Esophagus mucosa (tissue), 1 donor: Measurements from ENCODE around the gene STT3B. TPM values are rescaled to one million over a fixed set of nuclear protein-coding genes. Genes with fewer than 3 reads are reported as not detected.
A peak's percentile ranks its signal among the peaks of the same experiment; 100 is the strongest.

Experiments used
- ATAC-seq: fragments of 200-7000 bp; cut with Tn5 transposase; one replicate; pipeline ENCODE4 v1.9.1; 2020
- total RNA-seq: library from RNA; stranded (reverse); gene quantifications from one replicate; pipeline ENCODE4 v1.2.4, GENCODE V29; 2023
- donor health status: DM: yes; HTN: yes; CAD: no.

Gene STT3B
- total RNA-seq, 1 donor from 2014 or later: 67.0 TPM

DNA sequence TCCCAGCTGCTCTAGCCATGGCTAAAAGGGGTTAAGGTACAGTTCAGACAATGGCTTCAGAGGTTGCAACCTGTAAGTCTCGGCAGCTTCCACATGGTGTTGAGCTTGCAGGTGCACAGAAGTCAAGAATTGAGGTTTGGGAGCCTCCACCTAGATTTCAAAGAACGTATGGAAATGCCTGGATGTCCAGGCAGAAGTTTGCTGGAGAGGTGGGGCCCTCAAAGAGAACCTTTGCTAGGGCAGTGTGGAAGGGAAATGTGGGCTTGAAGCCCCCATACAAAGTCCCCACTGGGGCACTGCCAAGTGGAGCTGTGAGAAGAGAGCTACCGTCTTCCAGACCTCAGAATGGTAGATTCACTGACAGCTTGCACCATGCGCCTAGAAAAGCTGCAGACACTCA is 73.7 kb downstream of the STT3B start:
- no peak for ATAC-seq

DNA sequence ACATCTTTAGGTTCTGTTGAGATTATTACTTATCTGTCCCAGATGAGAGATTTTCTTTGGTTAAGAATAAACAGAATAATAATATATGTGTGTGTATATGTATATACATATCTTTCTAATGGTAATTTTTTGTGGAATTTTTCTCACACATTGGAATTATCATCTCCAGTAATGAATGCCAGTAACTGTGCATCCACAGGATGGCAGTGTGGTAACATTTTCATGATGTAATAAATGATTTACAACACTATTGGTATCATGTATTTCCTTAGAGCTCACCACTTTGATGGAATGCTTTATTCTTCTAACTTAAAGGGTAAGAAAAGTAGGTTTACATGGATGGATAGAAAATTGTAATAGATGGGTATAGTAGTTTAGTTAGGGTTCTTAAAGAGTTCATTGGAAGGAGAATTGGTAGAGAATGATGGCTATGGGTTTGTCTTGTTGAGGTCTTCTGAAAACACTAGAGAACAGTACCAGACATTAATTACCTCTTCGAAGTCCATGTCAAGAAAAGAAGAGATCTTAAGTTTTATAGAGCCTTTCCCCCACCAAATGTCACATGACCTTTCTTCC is 78.1 kb downstream of the STT3B start:
- peak; percentile 63 for ATAC-seq

DNA sequence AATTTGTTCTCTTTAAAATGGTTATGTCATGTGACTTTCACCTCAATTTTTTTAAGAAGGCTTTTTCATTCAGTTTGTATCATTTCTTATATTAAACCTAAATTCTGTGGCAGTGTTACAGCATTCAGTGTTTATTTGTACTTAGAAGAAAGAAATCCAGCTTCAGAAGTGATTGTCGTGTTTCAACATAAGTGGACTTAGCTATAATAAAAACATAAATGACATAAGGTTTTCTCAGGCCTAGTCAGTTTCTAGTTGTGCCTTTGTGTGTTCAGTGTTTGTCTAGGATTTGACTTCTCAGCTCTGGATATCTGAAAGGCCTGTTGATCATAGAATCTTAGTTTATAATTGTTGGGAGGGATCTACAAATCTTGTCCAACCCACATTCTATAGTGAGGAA is 80.5 kb downstream of the STT3B start:
- no peak for ATAC-seq

DNA sequence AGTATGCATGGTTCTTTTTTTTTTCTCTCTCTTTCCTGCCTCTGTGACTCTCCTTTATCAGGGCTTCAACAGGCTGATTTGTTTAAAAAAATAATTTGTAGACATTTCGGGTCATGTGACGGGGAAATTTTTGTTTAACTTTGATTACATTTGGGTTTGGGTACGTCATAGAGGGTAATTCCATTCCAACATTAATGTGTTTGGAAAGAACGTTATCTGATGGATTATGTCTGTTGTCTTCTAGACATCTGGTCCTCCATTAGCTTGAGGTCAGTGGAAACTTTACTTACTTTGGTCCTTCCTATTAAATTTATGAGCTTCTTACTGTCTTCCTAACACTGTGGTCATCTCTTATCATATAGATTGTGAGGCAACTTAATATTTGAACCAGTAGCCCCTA is 80.9 kb downstream of the STT3B start:
- no peak for ATAC-seq

DNA sequence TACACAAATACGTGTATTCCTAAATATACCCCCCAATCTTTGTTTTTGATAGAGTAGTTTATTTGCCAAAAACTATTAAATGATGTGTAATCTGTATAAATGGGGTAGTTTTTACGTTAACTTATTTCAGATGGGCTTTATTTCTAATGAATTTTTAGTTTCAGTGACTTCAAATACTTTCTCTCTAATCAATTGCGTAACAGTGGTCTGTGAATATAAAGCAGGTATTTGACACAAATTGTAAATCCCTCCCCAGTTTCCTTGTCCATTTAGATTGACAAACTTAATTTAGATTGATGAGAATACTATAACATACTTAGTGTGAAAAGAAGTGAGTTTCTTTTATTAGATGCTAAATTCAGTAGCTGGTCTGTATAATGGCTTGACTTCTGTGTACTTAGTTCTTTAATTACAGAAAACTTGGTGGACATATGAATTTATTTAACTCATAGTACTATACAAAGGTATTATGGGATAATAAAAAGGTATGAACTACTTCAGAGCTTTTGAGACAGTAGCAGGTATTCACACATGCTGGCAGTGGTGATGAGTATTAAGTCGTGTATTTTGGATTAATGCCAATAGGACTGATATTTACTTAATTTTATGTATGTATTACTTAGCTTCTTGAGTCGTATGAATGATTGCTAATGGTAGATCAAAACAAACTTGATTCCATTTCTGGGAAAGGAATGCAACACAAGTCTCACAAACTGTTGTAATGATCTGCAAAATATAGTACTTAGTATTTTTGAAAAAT is 81.6 kb downstream of the STT3B start:
- ATAC-seq: peak; percentile 69

DNA sequence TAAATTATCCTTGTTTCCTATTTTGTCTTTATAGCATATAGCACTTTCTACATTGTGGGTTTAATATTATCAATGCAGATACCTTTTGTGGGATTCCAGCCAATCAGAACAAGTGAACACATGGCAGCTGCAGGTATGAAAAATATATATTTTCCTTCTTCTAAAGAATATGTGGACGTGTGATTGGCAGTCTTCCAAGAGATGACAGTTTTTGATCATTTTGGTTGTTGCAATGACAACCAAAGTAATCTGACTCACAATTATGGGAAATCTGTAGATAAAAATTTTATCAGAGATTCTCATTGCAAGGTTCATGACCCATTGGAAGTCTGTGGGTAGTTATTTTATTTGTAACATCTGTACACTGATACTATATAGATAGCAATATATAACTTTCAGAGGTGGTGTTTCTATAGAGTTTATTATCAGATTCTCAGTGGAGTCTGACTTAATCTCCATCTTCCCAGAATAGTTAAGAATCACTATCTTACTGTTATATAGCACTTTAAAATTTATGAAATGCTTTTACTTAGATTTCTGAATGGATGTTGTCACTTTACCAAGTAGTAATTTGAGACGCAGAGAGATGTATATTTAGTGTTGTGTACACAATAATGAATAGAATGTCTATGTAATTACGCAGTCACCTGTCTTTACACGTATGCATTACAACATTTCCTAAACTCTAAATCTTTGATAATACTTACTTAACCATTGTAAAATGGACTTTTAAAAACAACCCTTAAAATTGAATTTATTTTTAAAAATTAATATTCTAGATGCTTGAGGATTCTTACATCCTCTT is 82.5 kb downstream of the STT3B start:
- ATAC-seq: no peak

DNA sequence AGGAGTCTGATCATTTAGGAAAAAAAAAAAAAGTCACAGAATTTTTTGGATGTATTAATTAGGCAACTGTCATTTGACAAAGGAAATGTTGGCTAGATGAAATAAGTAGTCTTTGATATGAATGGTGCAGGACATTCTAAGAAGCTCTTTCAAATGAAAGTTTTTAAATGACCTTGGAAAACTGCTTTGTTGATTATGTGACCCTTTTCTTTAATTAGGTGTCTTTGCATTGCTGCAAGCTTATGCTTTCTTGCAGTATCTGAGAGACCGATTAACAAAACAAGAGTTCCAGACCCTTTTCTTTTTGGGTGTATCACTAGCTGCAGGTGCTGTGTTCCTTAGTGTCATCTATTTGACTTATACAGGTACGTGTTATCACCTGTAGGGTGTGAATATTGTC is 84.0 kb downstream of the STT3B start:
- no peak for ATAC-seq

DNA sequence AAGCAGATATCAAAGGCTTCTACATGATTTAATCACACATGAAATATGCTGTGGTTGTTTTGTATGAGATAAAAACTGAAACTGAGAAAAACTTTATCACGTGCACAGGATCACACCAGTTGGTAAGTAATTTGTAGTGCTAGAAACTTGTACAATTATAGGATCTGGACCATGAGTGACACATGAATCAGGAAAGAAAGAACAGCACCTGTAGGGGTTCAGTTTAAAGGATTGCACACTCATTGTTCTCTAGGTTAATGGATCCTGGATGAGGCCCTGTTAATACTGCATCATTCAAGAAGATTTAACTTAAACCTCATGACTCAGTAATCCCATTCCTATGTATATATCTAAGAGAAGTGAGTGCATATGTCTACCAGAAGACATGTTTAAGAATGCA is 87.9 kb downstream of the STT3B start:
- peak; percentile 83 for ATAC-seq

DNA sequence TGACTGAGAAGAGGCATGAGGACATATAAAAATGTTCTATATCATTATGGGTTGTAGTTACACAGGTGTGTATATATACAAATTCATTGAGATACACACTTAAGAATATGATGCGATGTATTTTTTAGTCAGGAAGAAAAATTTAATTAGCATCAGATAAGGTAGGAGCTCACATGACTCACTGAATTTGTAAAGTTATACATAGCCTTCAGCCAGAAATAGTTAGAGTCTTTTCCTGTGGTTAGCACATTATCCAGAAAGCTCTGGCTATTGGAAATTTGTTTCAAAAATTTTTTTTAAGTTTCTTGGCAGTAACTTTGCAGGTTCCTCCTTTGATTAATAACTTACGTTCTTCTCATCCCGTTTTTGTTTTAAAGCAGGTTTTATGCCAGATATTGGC is 88.6 kb downstream of the STT3B start:
- ATAC-seq: no peak

DNA sequence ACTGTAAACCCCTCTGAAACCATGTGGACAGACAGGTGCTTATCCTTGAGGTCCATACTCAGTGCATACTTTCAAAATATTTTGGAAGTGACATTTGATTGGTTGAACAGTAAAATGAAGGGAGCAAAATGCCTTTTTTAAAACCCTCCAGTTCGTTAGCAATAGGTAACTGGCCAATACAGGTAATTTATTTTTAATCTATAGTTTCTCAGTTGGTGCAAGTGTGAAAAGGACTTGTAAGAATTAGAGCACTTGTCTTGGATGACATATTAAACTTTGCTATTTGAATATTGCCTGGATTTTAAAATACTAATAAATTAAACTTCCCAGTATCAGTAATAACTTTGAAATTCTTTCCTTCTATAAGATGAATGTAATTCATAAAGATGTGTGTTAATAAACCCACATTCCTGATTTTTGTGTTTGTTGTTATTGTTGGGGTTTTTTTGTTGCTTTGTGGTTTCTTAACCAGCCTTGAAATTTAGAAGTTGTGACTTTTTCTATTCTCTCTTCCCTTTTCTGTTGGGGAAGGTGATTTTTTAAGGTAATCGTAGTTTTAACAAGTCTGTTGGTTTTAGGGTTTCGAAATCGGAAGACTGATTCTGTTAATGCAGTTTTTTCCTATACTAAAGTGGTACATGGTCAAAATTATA is 90.0 kb downstream of the STT3B start:
- ATAC-seq: no peak

DNA sequence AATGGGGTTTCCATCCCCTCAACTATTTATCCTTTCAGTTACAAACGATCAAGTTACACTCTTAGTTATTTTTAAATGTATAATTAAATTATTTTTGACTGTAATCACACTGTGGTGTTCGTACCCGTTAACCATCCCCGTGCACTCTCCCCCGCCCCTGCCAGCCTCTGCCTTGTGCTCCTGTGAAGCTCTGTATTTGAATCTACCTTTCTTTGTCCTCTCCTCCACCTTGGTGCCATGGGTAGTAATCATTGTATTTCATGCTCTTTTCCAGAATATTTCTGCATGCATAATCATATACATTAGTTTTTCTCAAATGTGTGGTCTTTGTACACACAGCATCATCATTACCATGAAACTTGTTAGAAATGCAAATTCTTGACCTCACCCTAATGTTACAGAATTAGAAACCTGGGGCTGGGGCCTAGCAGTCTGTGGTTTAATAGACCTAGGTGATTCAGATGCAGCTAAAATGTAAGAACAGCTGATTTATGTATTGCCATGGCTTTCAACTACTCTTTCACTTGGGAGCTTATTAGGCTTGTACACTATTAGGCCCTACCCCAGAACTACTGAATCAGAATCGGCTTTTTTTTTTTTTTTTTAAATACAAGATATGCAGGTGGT is 91.5 kb downstream of the STT3B start:
- ATAC-seq: no peak

DNA sequence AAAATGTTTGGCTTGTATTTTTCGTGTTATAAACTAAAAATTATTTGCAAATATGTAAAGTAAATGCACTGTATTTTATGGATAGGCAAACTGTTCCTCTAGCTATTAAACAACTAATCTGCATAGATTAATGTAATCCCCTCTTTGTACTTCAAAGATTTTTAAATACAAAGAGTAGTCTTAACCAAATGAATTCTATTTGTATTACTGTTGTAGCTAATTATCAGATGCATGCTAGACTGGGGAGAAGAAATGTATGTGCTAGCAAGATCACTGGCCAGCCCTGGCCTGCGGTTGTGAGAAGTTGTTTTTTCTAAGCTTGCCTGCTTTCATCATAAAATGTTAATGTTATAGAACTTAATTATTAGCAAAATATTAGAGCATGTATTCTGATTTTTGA is 92.6 kb downstream of the STT3B start:
- no peak for ATAC-seq

DNA sequence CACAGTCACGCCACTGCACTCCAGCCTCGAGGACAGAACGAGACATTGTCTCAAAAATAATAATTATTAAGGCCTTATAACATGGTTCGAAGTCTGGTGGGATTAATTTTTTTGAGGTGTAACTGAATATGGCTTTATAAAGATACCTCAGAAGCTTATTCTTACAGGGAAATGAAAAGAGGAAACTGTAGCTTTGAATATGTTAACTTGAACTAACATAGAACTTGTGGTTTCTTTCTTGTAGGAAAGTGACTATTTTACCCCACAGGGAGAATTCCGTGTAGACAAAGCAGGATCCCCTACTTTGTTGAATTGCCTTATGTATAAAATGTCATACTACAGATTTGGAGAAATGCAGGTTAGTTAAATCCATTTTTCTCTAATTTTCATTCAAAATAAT is 96.3 kb downstream of the STT3B start:
- ATAC-seq: no peak

DNA sequence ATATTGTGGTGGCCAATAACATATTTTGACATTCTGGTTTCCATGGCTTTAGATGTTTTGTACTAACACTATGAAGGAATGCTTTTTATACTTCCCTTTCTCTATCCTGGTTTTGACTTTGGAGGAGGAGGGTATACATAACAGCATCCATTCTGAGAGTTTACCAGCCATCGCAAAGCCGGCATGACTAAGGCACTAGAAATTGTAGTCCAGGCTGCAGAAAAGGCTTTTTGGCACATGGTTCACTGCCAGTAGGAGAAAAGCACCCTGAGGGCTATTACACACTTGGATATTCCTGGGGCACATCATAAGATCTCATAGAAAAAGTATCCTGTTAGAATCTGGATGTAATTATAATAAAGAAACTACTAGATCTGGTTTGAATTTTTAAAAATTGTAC is 101.8 kb downstream of the STT3B start:
- ATAC-seq: no peak

DNA sequence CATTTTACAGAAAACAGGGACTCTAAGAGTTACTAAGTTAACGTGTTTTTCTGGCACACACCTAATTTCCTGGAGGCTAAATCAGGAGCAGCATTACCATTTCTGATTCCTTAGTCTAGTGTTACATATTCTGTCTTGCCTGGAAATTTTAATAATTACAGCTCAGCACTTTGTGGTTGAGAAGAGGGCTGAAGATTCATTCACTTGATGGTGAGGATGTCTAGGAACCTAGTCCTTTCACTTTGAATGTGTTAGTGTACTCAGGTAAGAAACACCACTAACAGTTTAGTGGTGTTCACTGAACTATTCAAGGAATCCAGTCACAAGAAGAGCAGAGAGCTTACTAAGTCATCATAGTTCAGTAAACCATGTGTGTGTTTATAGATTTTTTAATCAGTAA is 102.8 kb downstream of the STT3B start:
- no peak for ATAC-seq

DNA sequence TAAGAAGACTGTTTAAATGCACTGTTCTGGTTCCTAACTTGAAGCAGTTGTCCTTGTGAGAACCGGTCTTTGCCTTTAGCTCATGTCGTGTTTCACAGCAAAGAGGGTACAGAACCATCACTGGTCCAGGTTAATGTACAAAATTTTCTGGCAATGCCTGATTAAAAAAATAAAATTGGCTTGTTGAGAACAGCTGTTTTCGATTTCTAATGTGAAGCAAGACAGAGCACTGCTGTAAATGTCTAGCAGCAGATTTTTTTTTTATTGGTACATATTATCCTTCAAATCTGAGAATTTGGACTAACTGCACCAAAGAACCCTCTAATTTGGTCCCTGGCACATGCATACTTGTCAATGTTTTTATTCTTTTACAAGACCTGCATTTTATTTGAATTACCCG is 103.3 kb downstream of the STT3B start:
- no peak for ATAC-seq

DNA sequence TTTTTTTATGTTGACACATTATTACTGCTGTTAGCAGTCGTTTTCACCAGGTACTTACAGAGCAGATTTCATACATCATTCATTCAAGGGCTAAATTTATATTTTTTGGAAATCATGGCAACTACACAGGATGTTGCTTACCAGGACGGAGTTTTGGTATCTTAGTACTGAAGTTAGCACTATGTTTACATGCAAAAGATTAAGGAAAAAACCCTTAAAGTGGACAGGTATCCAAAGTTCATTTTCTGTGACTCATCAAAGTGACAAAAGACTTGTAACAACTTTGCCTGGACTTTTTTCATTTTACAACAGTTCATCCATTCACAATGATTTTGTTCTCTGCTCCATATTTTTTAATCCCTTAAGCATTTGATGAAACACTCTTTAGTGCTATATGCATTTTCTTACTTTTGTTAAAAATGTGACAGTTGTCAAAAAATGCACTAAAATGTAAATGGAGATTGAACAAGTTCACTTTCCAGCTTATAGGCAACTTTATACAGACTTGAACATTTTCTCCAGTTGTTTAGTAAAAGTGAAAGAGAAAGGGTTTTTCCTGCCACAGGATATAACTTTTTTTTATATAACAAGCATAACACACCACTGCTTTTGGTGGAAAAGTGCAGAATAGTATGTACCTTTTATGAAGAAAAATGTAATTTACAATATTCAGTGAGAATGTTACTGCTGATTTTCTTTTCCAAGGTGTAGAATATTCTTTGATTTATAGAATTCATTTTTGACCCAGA is 104.1 kb downstream of the STT3B start:
- no peak for ATAC-seq

DNA sequence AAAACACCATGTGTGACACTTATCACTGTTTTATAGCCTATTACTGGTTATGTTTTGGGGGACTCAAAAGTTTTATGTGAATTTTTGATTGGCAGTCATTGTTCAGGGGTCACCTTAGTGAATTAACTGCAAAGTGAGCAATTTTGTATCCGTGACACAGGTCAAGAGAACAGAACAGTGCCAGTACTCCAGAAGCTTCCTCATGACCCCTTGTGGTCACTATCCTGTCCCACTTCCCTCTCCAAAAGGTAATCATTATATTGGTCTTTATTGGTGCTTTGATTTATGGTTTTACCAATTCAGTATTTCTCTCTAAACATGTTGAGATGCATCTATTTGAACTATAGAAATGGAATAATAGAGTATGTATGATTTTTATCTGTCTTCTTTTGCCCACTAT is 107.1 kb downstream of the STT3B start:
- ATAC-seq: no peak

DNA sequence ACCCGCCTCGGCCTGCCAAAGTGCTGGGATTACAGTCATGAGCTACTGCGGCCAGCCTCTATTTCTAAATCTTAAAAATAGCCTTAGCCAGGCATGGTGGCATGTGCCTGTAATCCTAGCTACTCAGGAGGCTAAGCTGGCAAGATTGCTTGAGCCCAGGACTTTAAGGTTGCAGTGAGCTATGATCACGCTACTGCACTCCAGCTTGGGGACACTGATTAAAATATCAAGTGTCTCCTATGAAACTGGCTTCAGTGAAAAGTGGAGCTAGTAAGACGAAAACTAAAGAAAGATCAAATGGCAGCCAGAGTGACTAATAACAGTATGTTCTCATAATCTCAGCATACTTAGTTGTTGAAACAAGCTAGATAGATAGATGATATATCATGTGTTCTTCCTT is 112.5 kb downstream of the STT3B start:
- no peak for ATAC-seq

DNA sequence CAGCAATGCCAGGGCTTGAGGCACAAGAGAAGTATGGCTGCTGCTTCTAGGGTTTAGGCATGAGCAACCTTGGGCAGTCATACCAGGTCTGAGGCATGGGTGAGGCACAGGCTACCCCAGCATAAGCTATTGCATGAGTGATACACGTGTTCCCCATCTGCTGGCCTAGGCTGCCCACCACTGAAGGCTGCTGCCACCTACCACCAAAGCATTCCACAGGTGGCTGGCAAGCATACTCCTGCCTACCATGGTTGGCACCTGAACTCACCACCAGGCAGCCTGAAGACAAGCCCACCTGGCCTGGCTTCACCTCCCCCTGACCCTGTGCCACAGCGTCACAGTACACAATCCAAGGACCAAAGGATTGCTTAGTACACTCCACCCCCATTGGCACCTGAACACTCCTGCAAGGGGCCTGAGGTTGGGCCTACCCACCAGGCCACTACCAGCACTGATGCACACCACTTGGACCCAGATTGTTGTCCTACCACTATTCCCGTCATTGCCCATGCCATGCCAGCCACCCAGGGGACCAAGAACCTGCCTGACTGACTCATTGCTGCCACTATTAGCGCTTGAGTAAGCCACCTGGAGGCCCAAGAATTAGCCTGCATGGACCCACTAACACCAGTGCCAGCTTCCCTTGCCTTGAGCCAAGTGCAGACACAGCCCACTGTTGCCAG is 115.7 kb downstream of the STT3B start:
- peak; percentile 25 for ATAC-seq

DNA sequence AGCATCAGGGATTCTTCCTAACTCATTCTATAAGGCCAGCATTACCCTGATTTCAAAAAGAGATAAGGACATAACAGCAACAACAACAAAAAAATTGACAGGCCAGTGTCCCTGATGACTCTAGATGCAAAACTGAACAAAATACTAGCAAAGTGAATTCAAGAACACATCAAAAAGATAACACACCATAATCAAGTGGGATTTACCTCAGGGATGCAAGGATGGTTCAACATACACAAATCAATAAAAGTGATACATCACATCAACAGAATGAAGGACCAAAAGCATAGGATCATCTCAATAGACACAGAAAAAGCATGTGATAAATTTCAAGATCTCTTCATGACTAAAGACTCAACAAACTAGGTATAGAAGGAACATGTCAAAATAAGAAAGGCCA is 119.6 kb downstream of the STT3B start:
- no peak for ATAC-seq

DNA sequence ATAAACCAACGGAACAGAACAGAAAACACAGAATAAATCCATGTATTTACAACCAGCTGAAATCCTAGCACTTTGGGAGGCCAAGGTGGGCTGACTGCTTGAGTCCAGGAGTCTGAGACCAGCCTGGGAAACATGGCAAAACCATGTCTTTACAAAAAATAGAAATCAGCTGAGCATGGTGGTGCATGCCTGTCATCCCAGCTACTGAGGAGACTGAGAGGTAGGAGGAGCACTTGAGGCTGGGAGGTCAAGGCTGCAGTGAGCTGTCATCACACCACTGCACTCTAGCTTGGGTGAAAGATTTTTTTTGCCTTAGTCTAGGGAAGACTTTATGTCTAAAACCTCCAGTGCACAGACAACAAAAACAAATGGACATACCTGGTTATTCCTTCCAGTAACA is 120.7 kb downstream of the STT3B start:
- ATAC-seq: no peak
